ENCODE data around the gene ZW10.
A peak's percentile ranks its signal among the peaks of the same experiment; 100 is the strongest.
"Not testable (repeated sequence)": the region's sequence is repeated elsewhere in the genome, so short reads cannot be mapped to it uniquely, and the experiment has no call there.

The ZW10 gene

DNA sequence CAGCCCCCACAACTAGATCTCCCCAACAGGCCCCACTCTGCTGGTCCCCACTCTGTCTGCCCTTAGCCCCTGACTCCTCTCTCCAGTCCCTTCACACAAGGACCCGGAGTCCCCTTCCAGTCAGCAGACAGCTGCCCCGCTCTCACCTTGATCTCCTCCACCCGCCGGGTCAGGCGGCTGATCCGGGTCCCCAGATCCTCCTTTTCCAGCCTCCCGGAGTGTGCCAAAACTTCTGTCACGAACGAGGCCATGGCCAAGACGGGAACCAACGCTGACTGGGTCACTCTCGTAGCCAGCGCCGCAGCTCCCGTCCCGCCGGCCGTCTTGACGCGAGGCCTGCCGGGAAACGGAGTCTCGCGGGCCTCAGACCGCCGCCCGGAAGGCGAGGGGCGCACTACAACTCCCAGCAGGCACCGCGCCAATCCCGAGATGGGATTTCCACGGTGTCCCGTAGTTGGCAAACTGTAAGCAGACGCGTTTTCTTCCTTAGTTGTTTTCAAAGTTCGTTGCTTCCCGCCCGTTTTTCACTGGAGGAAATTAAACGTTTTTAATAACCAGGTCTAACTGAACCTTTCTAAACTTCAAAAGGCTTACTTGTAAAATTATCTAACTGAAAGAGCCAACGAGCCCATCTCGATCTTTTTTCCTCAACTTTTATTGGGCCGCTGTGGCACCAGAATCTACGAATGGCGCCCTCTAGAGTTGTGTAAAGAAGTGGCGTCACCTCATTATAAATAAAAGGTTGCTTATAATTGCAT is at the start of gene ZW10:
Gene ZW10 (minus strand): TSS at position 277 of the 758 bp plus-strand sequence. CDS start 26 bp downstream, at position 251.
- peak; percentile 99 for DNase-seq

- DNase-seq = no peak
Measured at GRCh38 chr11:113818426-113818825, 44.9 kb upstream of the ZW10 start.

DNA sequence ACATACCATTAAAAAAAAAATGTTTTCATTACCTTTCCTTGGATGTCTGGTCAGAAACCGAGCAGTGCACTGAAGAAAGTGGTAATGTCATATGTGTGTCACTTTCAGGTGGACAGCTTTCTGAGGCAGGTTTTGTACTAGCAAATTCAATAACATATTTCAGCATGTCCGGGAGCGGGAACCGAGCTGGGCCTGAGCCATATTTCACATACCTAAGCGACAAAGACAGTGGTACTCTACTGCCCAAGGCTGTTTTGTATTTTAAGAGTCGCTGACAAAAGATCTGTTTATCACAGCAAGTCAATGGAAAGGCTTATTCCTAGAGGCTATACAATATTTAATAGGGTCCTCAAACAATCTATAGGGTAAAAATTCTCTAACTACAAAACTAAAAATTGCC is 44.1 kb upstream of the ZW10 start:
- no peak for DNase-seq

- DNase-seq = no peak
Measured at GRCh38 chr11:113817162-113817561, 43.7 kb upstream of the ZW10 start.

GRCh38 chr11:113814181-113814580 is 40.7 kb upstream of the ZW10 start:
- peak; percentile 85 for DNase-seq

- no peak for DNase-seq
Measured at GRCh38 chr11:113808931-113809330, 35.4 kb upstream of the ZW10 start.

GRCh38 chr11:113806406-113806805 is 32.9 kb upstream of the ZW10 start:
- DNase-seq = peak; percentile 66

- DNase-seq = no peak
Measured at GRCh38 chr11:113805640-113806039, 32.1 kb upstream of the ZW10 start.

- no peak for DNase-seq
Measured at GRCh38 chr11:113802621-113803020, 29.1 kb upstream of the ZW10 start.

DNA sequence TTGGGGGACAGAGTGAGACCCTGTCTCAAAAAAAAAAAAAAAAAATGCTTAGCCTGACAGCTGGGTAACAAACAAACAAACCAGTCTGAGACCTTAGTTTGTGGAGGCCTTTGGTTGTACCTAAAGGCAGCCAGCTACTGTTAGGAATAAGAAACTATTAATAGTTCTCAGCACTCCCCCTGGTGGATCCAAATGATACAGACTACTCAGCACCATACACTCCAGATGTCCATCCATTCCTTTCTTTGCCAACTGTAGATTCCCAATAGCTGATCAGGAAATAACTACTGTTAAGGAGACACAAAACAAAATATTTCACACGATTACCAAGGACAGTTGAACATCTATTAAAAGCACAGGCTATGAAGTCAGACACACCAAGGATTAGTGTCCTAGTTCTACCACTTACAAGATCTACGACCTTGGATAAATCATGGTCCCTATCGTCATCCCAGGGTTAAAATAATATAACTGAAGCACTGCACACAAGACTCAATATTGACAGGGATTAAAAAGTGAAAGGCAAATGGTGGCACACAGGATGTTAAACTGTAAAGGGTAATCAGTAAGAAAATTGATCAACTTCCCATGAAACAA is 23.3 kb upstream of the ZW10 start:
- DNase-seq = peak; percentile 67

GRCh38 chr11:113789675-113790320 is 16.3 kb upstream of the ZW10 start:
- DNase-seq = no peak

DNA sequence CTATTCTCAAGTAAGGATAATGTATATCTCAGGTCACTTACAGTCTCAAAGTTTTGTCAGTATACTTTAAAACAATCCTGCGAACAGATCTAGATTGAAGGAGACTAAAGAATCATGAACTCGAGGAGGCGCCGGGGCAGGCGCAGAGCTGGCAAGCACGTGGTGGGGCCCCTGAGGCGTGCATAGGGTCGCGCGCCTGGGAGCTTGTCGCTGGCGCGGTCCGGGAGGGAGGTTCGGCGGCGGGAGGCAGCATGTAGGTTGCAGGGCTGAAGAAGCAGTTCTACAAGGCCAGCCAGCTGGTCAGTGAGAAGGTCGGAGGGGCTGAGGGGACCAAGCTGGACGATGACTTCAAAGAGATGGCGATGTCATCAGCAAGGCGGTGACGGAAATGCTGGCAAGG is 15.5 kb upstream of the ZW10 start:
- DNase-seq = not testable (repeated sequence)

- DNase-seq = no peak
Measured at GRCh38 chr11:113782134-113782533, 8.6 kb upstream of the ZW10 start.

- no peak for DNase-seq
Measured at GRCh38 chr11:113781682-113782081, 8.2 kb upstream of the ZW10 start.

- DNase-seq = no peak
Measured at GRCh38 chr11:113779496-113779895, 6.0 kb upstream of the ZW10 start, which contains the start of gene CLDN25. Gene CLDN25 (plus strand): TSS chr11:113779796. CDS start chr11:113779796, 0 bp downstream.

- DNase-seq = peak; percentile 4
Measured at GRCh38 chr11:113778111-113778910, 4.8 kb upstream of the ZW10 start.

DNA sequence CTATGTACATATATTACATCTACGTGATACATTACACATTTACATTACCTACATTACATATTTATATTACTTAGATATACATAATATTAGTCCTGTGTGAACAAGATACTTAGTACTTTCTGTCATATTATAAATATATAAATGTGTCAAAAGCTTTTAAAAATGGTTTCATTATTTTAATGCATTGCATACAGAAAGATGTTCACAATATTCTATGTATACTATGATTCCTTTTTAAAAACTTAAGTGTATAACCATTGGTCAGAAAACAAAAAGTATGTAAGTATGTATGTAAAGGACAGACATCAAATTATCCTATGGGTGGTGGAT is 647 bp upstream of the ZW10 start:
- no peak for DNase-seq

GRCh38 chr11:113773092-113773415 is 438 bp downstream of the ZW10 start:
- DNase-seq = no peak

DNA sequence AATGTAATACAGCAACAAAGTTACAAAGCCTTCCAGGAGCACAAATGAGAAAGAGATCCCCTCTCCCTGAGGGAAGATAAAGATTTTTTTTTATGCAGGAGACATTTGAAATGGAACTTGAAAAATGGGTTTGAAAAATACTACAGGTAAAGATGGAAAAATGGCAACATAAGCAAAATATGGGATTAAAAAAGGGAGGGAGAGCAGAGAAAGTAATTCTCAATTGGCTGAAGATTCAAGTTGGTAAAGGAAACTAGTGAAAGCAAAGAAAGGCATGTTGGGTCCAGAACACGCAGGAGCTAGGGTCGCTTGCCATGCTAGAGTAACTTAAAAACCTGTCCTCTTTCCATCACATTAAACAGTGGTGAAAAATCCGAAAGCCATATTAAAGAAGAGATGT is 1.5 kb downstream of the ZW10 start:
- no peak for DNase-seq

- DNase-seq = no peak
Measured at GRCh38 chr11:113764527-113765219, 8.8 kb downstream of the ZW10 start.

- not testable (repeated sequence) for DNase-seq
Measured at GRCh38 chr11:113763040-113763439, 10.5 kb downstream of the ZW10 start.

DNA sequence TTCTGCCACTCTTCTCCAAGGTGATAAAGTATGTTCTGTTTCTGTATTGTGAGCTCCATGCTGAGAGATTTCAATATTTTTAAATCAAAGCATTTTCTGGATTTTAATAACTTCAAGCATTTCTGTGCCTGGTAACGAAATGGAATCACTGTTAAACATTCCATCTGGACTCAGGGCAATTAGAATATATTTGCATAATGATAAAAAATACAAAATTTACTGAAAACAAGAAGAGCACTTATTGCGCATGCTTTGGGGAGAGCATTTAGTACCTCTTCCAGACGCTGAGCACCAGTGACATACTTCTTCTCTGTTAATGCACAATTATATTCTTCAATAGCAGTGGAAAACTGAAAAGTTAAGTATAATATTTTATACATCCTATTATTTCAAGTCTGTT is 13.3 kb downstream of the ZW10 start:
- DNase-seq = no peak

DNA sequence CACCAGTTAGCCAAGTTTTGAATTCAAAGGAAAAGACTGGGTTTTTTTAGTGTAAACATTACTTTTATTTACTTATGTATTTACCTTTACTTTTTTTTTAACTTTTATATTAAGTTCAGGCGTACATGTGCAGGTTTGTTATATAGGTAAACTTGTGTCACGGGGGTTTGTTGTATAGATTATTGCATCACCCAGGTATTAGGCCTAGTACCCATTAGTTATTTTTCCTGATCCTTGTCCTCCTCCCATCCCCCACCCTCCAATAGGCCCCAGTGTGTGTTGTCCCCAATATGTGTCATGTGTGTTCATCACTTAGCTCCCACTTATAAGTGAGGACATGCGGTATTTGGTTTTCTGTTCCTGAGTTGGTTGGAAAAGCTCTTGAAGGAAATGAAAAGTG is 20.6 kb downstream of the ZW10 start:
- DNase-seq = no peak

Measured in eye (tissue), 1 donor.